ENCODE measurements around the gene MICAL2.
"Not testable (repeated sequence)": the region's sequence is repeated elsewhere in the genome, so short reads cannot be mapped to it uniquely, and the experiment has no call there.

The MICAL2 gene

GRCh38 chr11:12137005-12137690 lies 26.8 kb downstream of the MICAL2 start:
- no peak for DNase-seq

- no peak for DNase-seq
Observed at GRCh38 chr11:12137938-12138731, 27.7 kb downstream of the MICAL2 start.

GRCh38 chr11:12139144-12139881 lies 28.9 kb downstream of the MICAL2 start:
- no peak for DNase-seq

- DNase-seq: no peak
Observed at GRCh38 chr11:12140186-12140793, 29.9 kb downstream of the MICAL2 start.

GRCh38 chr11:12141283-12141682 lies 30.9 kb downstream of the MICAL2 start:
- no peak for DNase-seq

GRCh38 chr11:12142176-12142575 lies 31.8 kb downstream of the MICAL2 start:
- no peak for DNase-seq

GRCh38 chr11:12142909-12143308 lies 32.5 kb downstream of the MICAL2 start:
- DNase-seq: no peak

GRCh38 chr11:12143461-12144258 lies 33.3 kb downstream of the MICAL2 start:
- no peak for DNase-seq

- DNase-seq: no peak
Observed at GRCh38 chr11:12144330-12145174, 34.2 kb downstream of the MICAL2 start.

GRCh38 chr11:12146678-12147077 lies 36.3 kb downstream of the MICAL2 start:
- DNase-seq: not testable (repeated sequence)

GRCh38 chr11:12147827-12148226 lies 37.4 kb downstream of the MICAL2 start:
- DNase-seq: no peak

GRCh38 chr11:12148466-12148865 lies 38.1 kb downstream of the MICAL2 start:
- no peak for DNase-seq

GRCh38 chr11:12148882-12149281 lies 38.5 kb downstream of the MICAL2 start:
- no peak for DNase-seq

GRCh38 chr11:12149672-12150225 lies 39.4 kb downstream of the MICAL2 start:
- no peak for DNase-seq

GRCh38 chr11:12150831-12151382 lies 40.5 kb downstream of the MICAL2 start:
- no peak for DNase-seq

GRCh38 chr11:12152321-12152720 lies 41.9 kb downstream of the MICAL2 start:
- DNase-seq: no peak

- no peak for DNase-seq
Observed at GRCh38 chr11:12154871-12155668, 44.7 kb downstream of the MICAL2 start.

GRCh38 chr11:12155696-12156095 lies 45.3 kb downstream of the MICAL2 start:
- DNase-seq: no peak

- no peak for DNase-seq
Observed at GRCh38 chr11:12156301-12157140, 46.1 kb downstream of the MICAL2 start.
